Natural killer cell (primary cell): ENCODE results near the gene KANK4. TPM values are rescaled to one million over a fixed set of nuclear protein-coding genes. Genes with fewer than 3 reads are reported as not detected.

Experiments used
- ATAC-seq, 3 donors: fragments of 150-1000 bp in 2 of 3; fragments of 200-7000 bp in 1 of 3; cut with Tn5 transposase; 1 replicate in 1 of 3; 2 replicates in 2 of 3; pipeline ENCODE4 v1.10.0; 2021; ENCODE audit warnings: mild to moderate bottlenecking in 2 of 3, moderate library complexity in 2 of 3
- DNase-seq, 2 donors: peaks; one replicate each; pipeline versions ENCODE4 v3.0.0 to v3.0.0-alpha.2; 2013 to 2021; ENCODE audit warnings: mixed read lengths in 1 of 2
- H3K27ac ChIP-seq: one replicate; pipeline ENCODE4 v1.5.1; 2013; ENCODE audit warnings: mild to moderate bottlenecking, low read length
- H3K27me3 ChIP-seq: one replicate; pipeline ENCODE4 v1.6.1; 2013; ENCODE audit warnings: low read length; ENCODE audit not compliant: control insufficient read depth, insufficient read depth
- H3K36me3 ChIP-seq: one replicate; pipeline ENCODE4 v1.6.1; 2013; ENCODE audit warnings: low read length; ENCODE audit not compliant: control insufficient read depth, insufficient read depth
- H3K4me1 ChIP-seq: one replicate; pipeline ENCODE4 v1.6.1; 2013; ENCODE audit warnings: low read length; ENCODE audit not compliant: control insufficient read depth, insufficient read depth
- H3K4me3 ChIP-seq: one replicate; pipeline ENCODE4 v1.5.1; 2013; ENCODE audit warnings: low read length
- H3K9me3 ChIP-seq: one replicate; pipeline ENCODE4 v1.6.1; 2013; ENCODE audit warnings: low read length; ENCODE audit not compliant: control insufficient read depth, insufficient read depth
- H3K27ac Mint-ChIP-seq, 2 donors: one replicate each; pipeline ENCODE4 v1.8.0; 2022; ENCODE audit warnings: mild to moderate bottlenecking in 2 of 2, mixed read lengths in 2 of 2, moderate library complexity in 1 of 2
- H3K27me3 Mint-ChIP-seq, 2 donors: one replicate each; pipeline ENCODE4 v1.8.0; 2022; ENCODE audit warnings: low read depth in 2 of 2, mixed read lengths in 2 of 2
- H3K36me3 Mint-ChIP-seq: one replicate; pipeline ENCODE4 v1.8.0; 2022; ENCODE audit warnings: mixed read lengths
- H3K4me1 Mint-ChIP-seq, 2 donors: one replicate each; pipeline ENCODE4 v1.8.0; 2022; ENCODE audit warnings: mixed read lengths in 2 of 2
- H3K4me3 Mint-ChIP-seq: one replicate; pipeline ENCODE4 v1.8.0; 2022; ENCODE audit warnings: mild to moderate bottlenecking, moderate library complexity, mixed read lengths
- H3K9me3 Mint-ChIP-seq, 2 donors: one replicate each; pipeline ENCODE4 v1.8.0; 2022; ENCODE audit warnings: mixed read lengths in 2 of 2
- WGBS: methylation state at CpG from one replicate; pipeline ENCODE4 v1.1.7; 2013; ENCODE audit warnings: missing lambda C conversion rate; ENCODE audit not compliant: insufficient coverage; 5-methylcytosine and 5-hydroxymethylcytosine counted together
- intact Hi-C: fragments of 100-400 bp; cut with micrococcal nuclease; formaldehyde crosslinking; loops from one replicate; pipeline ENCODE4 v1.14.2; 2022
- total RNA-seq, 4 donors: library from RNA; stranded (reverse); fragments of 120-200 nt in 1 of 4; gene quantifications; one replicate each; pipeline versions ENCODE4 v1.2.3 to v1.2.4, GENCODE V29; 2013 to 2022
- TF ChIP-seq, protein P1 (sequence below): fragments of 200-600 bp; IDR thresholded peaks from one replicate; pipeline ENCODE4 v1.8.0; 2022; ENCODE audit warnings: antibody characterized with exemption

The KANK4 gene
- total RNA-seq, 3 donors from 2014 or later (not counting 1 experiment from before 2014, with no cell fraction given) = not detected

DNA sequence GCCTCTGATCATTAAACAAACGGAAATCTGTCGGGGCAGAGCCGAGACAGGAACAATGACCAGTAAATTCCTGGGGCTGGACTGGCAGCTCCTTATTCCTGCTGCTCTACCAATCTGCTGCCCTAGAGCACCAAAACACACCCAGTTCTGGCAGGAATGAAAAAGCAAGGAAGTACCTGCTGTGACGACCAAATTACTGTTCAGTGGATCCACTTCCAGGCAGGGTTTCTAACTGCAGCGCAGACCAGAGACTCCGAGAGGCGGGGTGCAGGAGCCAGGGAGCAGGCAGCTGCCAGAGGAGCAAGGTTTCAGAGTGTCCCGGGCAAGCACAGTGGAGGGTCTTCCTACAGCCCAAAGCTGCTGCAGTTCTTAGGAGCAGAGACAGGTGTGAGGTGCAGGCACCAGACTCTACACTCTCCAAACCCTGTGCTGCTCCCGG lies 32.4 kb downstream of the KANK4 start:
- Histone ChIP-seq H3K4me1 (no peaks in the 10 kb centered on the region), H3K36me3 (no peaks in the 10 kb centered on the region), H3K9me3 (no peaks in the 10 kb centered on the region), H3K4me3 (no peak overlapping the region), H3K27ac (no peak overlapping the region), H3K27me3 (no peaks in the 10 kb centered on the region)
- DNase-seq (no peak), ATAC-seq (peak in 1 of 3 donors; percentile 30)
- H3K9me3 Mint-ChIP-seq = no peaks in the 10 kb centered on the region
- H3K4me3 Mint-ChIP-seq = no peak overlapping the region
- H3K36me3 Mint-ChIP-seq = no peaks in the 10 kb centered on the region
- WGBS = 36% methylated on average over 9 of the region's 9 CpGs
- peaks cover 26 to 28% of the 10 kb centered on the region in 2 donors for H3K27me3 Mint-ChIP-seq
- H3K27ac Mint-ChIP-seq = no peak overlapping the region
- intact Hi-C loops = no loop called here
- H3K4me1 Mint-ChIP-seq = no peaks in the 10 kb centered on the region
- TF ChIP-seq, protein P1, sequence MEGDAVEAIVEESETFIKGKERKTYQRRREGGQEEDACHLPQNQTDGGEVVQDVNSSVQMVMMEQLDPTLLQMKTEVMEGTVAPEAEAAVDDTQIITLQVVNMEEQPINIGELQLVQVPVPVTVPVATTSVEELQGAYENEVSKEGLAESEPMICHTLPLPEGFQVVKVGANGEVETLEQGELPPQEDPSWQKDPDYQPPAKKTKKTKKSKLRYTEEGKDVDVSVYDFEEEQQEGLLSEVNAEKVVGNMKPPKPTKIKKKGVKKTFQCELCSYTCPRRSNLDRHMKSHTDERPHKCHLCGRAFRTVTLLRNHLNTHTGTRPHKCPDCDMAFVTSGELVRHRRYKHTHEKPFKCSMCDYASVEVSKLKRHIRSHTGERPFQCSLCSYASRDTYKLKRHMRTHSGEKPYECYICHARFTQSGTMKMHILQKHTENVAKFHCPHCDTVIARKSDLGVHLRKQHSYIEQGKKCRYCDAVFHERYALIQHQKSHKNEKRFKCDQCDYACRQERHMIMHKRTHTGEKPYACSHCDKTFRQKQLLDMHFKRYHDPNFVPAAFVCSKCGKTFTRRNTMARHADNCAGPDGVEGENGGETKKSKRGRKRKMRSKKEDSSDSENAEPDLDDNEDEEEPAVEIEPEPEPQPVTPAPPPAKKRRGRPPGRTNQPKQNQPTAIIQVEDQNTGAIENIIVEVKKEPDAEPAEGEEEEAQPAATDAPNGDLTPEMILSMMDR = no peak

DNA sequence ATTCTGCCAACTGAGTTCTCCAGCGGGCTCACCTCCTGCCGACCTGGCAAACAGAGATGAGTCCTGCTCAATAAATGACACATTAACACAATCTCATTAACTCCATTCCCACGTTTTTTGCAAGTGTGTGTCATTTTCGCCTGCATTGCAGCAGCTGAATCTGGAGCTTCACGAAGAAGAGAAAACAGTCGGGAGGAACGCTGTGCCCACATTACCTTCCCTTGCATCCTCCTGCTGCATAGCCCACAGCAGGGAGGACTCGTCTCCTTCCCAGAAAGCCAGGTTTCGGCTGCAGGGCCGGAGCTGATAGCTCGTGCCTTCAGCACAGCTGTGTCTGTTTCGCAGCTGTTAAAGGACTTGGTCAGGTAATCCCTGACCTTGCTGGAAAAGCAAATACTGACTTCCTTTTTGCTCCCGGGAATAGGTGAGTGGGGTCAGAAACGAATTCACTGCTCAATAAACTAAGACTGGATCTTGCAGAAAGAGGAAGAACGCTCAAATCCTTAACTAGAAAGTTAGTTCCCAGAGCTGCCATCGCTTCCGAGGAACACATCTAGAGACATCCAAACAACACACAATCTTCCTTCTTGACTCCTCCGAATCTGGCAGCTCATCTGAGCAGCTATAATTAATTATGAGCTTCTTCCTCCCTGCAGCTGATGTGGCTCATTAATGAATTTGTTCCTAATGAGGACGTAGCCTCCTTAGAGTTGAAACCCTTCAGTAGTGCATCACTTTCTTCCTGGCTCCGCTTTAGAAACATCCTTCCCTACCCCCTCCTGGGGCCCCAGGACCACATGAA lies 33.0 kb downstream of the KANK4 start:
- Mint-ChIP-seq H3K9me3 (no peaks in the 10 kb centered on the region), H3K36me3 (no peaks in the 10 kb centered on the region), H3K27ac (no peak overlapping the region), H3K27me3 (peaks cover 26 to 28% of the 10 kb centered on the region in 2 donors), H3K4me1 (no peaks in the 10 kb centered on the region), H3K4me3 (no peak overlapping the region)
- Histone ChIP-seq H3K27me3 (no peaks in the 10 kb centered on the region), H3K4me3 (no peak overlapping the region), H3K4me1 (no peaks in the 10 kb centered on the region), H3K36me3 (no peaks in the 10 kb centered on the region), H3K27ac (no peak overlapping the region), H3K9me3 (no peaks in the 10 kb centered on the region)
- DNase-seq (no peak), ATAC-seq (no peak)
- TF ChIP-seq, protein P1 = no peak
- intact Hi-C loops = no loop called here
- WGBS = 64% methylated on average over 20 of the region's 20 CpGs

DNA sequence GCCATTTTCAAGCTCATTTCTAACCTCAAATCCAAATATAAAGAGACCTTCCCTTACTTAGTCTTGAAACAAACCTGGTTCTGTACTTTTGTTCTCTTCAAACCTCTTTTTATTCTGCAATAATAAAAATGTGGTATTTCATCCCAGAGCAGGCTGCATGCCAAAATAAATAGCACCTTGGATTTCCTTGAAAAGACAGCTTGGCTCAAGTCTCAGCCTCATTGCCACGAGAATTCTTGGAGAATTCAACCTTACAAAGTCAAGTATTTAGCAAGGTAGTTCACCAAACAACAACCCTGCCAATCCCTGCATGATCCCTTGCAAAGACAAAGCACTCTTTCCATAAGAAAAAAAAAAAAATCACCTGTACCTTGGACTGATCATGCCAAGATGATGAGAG lies 33.8 kb downstream of the KANK4 start:
- 50% methylated on average over 1 of the region's 1 CpG for WGBS
- H3K4me1 ChIP-seq = no peaks in the 10 kb centered on the region
- no peaks in the 10 kb centered on the region for H3K9me3 ChIP-seq
- Mint-ChIP-seq H3K9me3 (no peaks in the 10 kb centered on the region), H3K27ac (no peak overlapping the region), H3K4me3 (no peak overlapping the region), H3K36me3 (no peaks in the 10 kb centered on the region), H3K27me3 (peaks cover 26 to 27% of the 10 kb centered on the region in 2 donors), H3K4me1 (no peaks in the 10 kb centered on the region)
- no peak for DNase-seq
- no peak overlapping the region for H3K27ac ChIP-seq
- no peak overlapping the region for H3K4me3 ChIP-seq
- no peaks in the 10 kb centered on the region for H3K36me3 ChIP-seq
- intact Hi-C loops = no loop called here
- no peak for ATAC-seq
- H3K27me3 ChIP-seq = no peaks in the 10 kb centered on the region
- TF ChIP-seq, protein P1 = no peak
